ENCODE measurements around the gene HACL1. TPM values are rescaled to one million over a fixed set of nuclear protein-coding genes. Genes with fewer than 3 reads are reported as not detected.

HACL1 gene
- total RNA-seq, 1 experiment from 2014 or later = 28.7 TPM

GRCh38 chr3:15634671-15635070 lies 33.3 kb upstream of the HACL1 start:
- POLR2A ChIA-PET (ENCODE audit: unreplicated experiment) = interaction anchor here (0.6 kb wide), 1 partner anchor 162 kb away, joined by 3 read pairs; no protein-coding TSS in a partner anchor
- peaks cover 96% of the 10 kb centered on the region for H3K4me1 ChIP-seq (replicated peaks; ENCODE audit: insufficient read depth)
- H3K4me2 ChIP-seq = peak overlapping the region; percentile 84
- no peak overlapping the region for H2AFZ ChIP-seq
- H3K27me3 ChIP-seq (ENCODE audit: insufficient read depth, low read depth) = no peaks in the 10 kb centered on the region
- no peaks in the 10 kb centered on the region; the same call in 1 of the 2 replicates for H3K9me3 ChIP-seq (ENCODE audit: insufficient read depth, low read depth)
- intact Hi-C loops (cut with micrococcal nuclease; ENCODE audit: unreplicated experiment) = loop anchor here (2.0 to 10.0 kb wide), 6 partner anchors 32 to 633 kb away; partner anchors contain the start of genes BTD, HACL1 and OXNAD1
- BruUV-seq (replicated peaks) = TSS peak; percentile 31
- H3K79me2 ChIP-seq (ENCODE audit: low read depth) = no peaks in the 10 kb centered on the region; the same call in 1 of the 2 replicates
- no peaks in the 10 kb centered on the region for H4K20me1 ChIP-seq (ENCODE audit: insufficient read depth)
- H3K4me3 ChIP-seq = no peak overlapping the region; the same call in 1 of the 2 replicates
- TF ChIP-seq EZH2 (IDR thresholded peaks at IDR 0.05; ENCODE audit: low read depth) = no peak
- TF ChIP-seq CTCF (conservative IDR thresholded peaks at IDR 0.05) = no peak
- CTCF ChIA-PET = no interaction called here
- DNase-seq = no peak
- H3K36me3 ChIP-seq (ENCODE audit: low read depth) = no peaks in the 10 kb centered on the region
- H3K27ac ChIP-seq = peak overlapping the region; percentile 95
- H3F3A ChIP-seq (ENCODE audit: insufficient read depth, low read depth) = peaks cover 61% of the 10 kb centered on the region
- H3K9me2 ChIP-seq (ENCODE audit: insufficient read depth) = no peaks in the 10 kb centered on the region

GRCh38 chr3:15633766-15634598 lies 32.6 kb upstream of the HACL1 start:
- Histone ChIP-seq H3F3A (ENCODE audit: insufficient read depth, low read depth) (peaks cover 61% of the 10 kb centered on the region), H3K9me2 (ENCODE audit: insufficient read depth) (no peaks in the 10 kb centered on the region), H2AFZ (no peak overlapping the region), H3K79me2 (ENCODE audit: low read depth) (no peaks in the 10 kb centered on the region; the same call in 1 of the 2 replicates), H3K36me3 (ENCODE audit: low read depth) (no peaks in the 10 kb centered on the region), H3K27ac (peak overlapping the region; percentile 95), H3K27me3 (ENCODE audit: insufficient read depth, low read depth) (no peaks in the 10 kb centered on the region), H3K4me3 (peak overlapping the region; percentile 8; the same call in 1 of the 2 replicates), H3K4me1 (replicated peaks; ENCODE audit: insufficient read depth) (peaks cover 91% of the 10 kb centered on the region), H4K20me1 (ENCODE audit: insufficient read depth) (no peaks in the 10 kb centered on the region), H3K9me3 (ENCODE audit: insufficient read depth, low read depth) (no peaks in the 10 kb centered on the region), H3K4me2 (peak overlapping the region; percentile 84)
- BruUV-seq (replicated peaks) = no TSS peak
- no peak for TF ChIP-seq EZH2 (IDR thresholded peaks at IDR 0.05; ENCODE audit: low read depth)
- no peak for TF ChIP-seq CTCF (conservative IDR thresholded peaks at IDR 0.05)
- intact Hi-C loops (cut with micrococcal nuclease; ENCODE audit: unreplicated experiment) = loop anchor here (2.0 to 10.0 kb wide), 5 partner anchors 33 to 633 kb away; partner anchors contain the start of gene OXNAD1
- CTCF ChIA-PET = interaction anchor here (0.7 kb wide), 3 partner anchors 162 to 1591 kb away, joined by 3 to 18 read pairs (median 5); no protein-coding TSS in a partner anchor
- POLR2A ChIA-PET (ENCODE audit: unreplicated experiment) = interaction anchor here (0.6 to 0.7 kb wide), 2 partner anchors 14 to 163 kb away, joined by 3 to 4 read pairs; no protein-coding TSS in a partner anchor
- peak; percentile 66 to 78 for DNase-seq

GRCh38 chr3:15633159-15633558 lies 31.8 kb upstream of the HACL1 start:
- ChIA-PET POLR2A (ENCODE audit: unreplicated experiment) (interaction anchor here (0.7 kb wide), 2 partner anchors 13 to 635 kb away, joined by 4 to 13 read pairs; no protein-coding TSS in a partner anchor), CTCF (interaction anchor here (0.7 kb wide), 2 partner anchors 208 to 1591 kb away, joined by 5 to 18 read pairs; no protein-coding TSS in a partner anchor)
- no TSS peak for BruUV-seq (replicated peaks)
- H3K4me2 ChIP-seq = peak overlapping the region; percentile 84
- H3K36me3 ChIP-seq (ENCODE audit: low read depth) = no peaks in the 10 kb centered on the region
- no peaks in the 10 kb centered on the region; the same call in 1 of the 2 replicates for H3K79me2 ChIP-seq (ENCODE audit: low read depth)
- H3K9me3 ChIP-seq (ENCODE audit: insufficient read depth, low read depth) = no peaks in the 10 kb centered on the region
- no peak overlapping the region for H2AFZ ChIP-seq
- H4K20me1 ChIP-seq (ENCODE audit: insufficient read depth) = no peaks in the 10 kb centered on the region
- peak overlapping the region; percentile 95 for H3K27ac ChIP-seq
- TF ChIP-seq EZH2 (IDR thresholded peaks at IDR 0.05; ENCODE audit: low read depth) (no peak), CTCF (conservative IDR thresholded peaks at IDR 0.05) (no peak)
- peaks cover 61% of the 10 kb centered on the region for H3F3A ChIP-seq (ENCODE audit: insufficient read depth, low read depth)
- peak in 1 of 2 experiments; percentile 59 for DNase-seq
- no peaks in the 10 kb centered on the region for H3K27me3 ChIP-seq (ENCODE audit: insufficient read depth, low read depth)
- H3K4me3 ChIP-seq = no peak overlapping the region
- intact Hi-C loops (cut with micrococcal nuclease; ENCODE audit: unreplicated experiment) = loop anchor here (5.0 to 10.0 kb wide), 4 partner anchors 34 to 634 kb away; partner anchors contain the start of gene OXNAD1
- H3K4me1 ChIP-seq (replicated peaks; ENCODE audit: insufficient read depth) = peaks cover 83% of the 10 kb centered on the region
- no peaks in the 10 kb centered on the region for H3K9me2 ChIP-seq (ENCODE audit: insufficient read depth)

Data from PC-9 (cell line).